Suprapubic skin (tissue), 3 donors: ENCODE measurements around the gene RHOB.
"Not testable (repeated sequence)": the region's sequence is repeated elsewhere in the genome, so short reads cannot be mapped to it uniquely, and the experiment has no call there.

Source experiments
- EP300 ChIP-seq: sonication (generic); formaldehyde crosslinking; IDR thresholded peaks from one replicate; pipeline ENCODE4 v1.6.1; 2017; ENCODE audit warnings: antibody characterized with exemption
- POLR2A ChIP-seq, 2 donors: fragments of 450-650 bp; IDR thresholded peaks; one replicate each; pipeline ENCODE4 v1.6.1; 2017; ENCODE audit warnings: antibody characterized with exemption in 2 of 2, mild to moderate bottlenecking in 2 of 2, moderate library complexity in 2 of 2
- TF ChIP-seq, protein P1 (sequence below), 2 donors: fragments of 200-600 bp in 1 of 2; fragments of 450-650 bp in 1 of 2; sonication (generic) in 1 of 2; IDR thresholded peaks; one replicate each; pipeline ENCODE4 v1.5.1; 2016 to 2019; ENCODE audit warnings: antibody characterized with exemption in 2 of 2, mild to moderate bottlenecking in 1 of 2, moderate library complexity in 1 of 2

DNA sequence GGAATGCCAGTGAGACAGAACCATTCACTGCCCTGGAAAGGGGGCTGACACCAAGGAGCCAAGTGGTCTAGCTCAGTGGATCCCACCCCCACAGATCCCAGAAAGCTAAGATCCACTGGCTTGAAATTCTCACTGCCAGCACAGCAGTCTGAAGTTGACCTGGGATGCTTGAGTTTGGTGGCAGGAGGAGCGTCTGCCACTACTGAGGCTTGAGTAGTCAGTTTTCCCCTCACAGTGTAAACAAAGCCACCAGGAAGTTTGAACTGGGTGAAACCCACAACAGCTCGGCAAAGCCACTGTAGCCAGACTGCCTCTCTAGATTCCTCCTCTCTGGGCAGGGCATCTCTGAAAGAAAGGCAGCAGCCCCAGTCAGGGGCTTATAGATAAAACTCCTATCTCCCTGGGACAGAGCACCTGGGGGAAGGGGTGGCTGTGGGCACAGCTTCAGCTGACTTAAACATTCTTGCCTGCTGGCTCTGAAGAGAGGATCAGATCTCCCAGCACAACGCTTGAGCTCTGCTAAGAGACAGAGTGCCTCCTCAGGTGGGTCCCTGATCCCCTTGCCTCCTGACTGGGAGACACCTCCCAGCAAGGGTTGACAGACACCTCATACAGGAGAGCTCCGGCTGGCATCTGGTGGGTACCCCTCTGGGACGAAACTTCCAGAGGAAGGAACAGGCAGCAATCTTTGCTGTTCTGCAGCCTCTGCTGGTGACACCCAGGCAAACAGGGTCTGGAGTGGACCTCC is 12.0 kb downstream of the RHOB start:
- TF ChIP-seq, protein P1, sequence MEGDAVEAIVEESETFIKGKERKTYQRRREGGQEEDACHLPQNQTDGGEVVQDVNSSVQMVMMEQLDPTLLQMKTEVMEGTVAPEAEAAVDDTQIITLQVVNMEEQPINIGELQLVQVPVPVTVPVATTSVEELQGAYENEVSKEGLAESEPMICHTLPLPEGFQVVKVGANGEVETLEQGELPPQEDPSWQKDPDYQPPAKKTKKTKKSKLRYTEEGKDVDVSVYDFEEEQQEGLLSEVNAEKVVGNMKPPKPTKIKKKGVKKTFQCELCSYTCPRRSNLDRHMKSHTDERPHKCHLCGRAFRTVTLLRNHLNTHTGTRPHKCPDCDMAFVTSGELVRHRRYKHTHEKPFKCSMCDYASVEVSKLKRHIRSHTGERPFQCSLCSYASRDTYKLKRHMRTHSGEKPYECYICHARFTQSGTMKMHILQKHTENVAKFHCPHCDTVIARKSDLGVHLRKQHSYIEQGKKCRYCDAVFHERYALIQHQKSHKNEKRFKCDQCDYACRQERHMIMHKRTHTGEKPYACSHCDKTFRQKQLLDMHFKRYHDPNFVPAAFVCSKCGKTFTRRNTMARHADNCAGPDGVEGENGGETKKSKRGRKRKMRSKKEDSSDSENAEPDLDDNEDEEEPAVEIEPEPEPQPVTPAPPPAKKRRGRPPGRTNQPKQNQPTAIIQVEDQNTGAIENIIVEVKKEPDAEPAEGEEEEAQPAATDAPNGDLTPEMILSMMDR (IDR thresholded peaks at IDR 0.05): not testable (repeated sequence)
- not testable (repeated sequence) for TF ChIP-seq EP300; POLR2A (IDR thresholded peaks at IDR 0.05)
